GM19467 (cell line): ENCODE results near the gene LRRC75A.
"Not testable (repeated sequence)": the region's sequence is repeated elsewhere in the genome, so short reads cannot be mapped to it uniquely, and the experiment has no call there.

Experiments
- ATAC-seq: cut with Tn5 transposase; IDR thresholded peaks from one replicate; pipeline ENCODE4 v1.9.1; 2021; ENCODE audit warnings: mild to moderate bottlenecking, moderate library complexity; ENCODE audit not compliant: unreplicated experiment

LRRC75A gene, protein sequence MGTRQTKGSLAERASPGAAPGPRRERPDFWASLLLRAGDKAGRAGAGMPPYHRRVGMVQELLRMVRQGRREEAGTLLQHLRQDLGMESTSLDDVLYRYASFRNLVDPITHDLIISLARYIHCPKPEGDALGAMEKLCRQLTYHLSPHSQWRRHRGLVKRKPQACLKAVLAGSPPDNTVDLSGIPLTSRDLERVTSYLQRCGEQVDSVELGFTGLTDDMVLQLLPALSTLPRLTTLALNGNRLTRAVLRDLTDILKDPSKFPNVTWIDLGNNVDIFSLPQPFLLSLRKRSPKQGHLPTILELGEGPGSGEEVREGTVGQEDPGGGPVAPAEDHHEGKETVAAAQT

DNA sequence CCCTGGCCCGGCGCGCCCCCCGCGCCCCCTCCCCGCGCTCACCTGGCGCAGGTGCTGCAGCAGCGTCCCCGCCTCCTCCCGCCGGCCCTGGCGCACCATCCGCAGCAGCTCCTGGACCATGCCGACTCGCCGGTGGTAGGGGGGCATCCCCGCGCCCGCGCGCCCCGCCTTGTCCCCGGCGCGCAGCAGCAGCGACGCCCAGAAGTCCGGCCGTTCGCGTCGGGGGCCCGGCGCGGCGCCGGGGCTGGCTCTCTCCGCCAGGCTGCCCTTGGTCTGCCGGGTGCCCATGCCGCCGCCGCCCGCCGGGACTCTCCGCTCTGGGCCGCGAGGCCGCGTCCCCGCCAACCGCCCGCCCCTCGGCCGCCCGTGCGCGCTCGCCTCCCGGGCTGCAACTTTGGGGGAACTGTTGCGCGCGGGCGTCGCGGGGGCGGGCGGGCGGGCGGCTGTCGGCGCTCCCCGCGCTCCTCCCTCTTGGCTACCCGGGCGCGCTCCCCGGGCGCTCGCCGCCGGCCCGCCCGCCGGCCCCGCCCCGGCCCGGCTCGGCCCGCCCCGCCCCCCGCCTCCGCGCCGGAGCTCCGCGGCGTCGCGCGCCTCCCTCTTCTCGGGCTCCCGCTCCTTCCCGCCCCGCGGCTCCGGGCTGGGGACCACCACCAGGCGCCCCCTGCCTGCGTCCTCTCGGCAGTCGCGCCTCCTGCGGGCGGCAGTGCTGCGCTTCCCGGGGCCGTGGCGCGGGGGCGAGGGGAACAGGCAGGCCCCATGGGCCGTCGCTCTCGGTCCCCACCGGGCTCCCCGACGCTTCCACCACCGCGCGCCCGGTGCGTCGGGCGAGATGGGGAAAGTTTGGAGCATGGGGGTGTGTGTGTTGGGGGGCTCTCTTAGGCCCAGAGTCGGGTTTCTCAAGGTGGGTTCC, at the start of gene LRRC75A:
Gene LRRC75A (minus strand): TSS at position 491 of the 910 bp plus-strand sequence. CDS start 203 bp downstream, at position 288.
- ATAC-seq = no peak

- no peak for ATAC-seq
These were observed 45.1 kb upstream of the LRRC75A start for GRCh38 chr17:16537130-16537458.

- no peak for ATAC-seq
These were observed 42.2 kb upstream of the LRRC75A start for GRCh38 chr17:16534236-16534635.

- no peak for ATAC-seq
These were observed 37.9 kb upstream of the LRRC75A start for GRCh38 chr17:16529906-16530305.

- no peak for ATAC-seq
These were observed 35.3 kb upstream of the LRRC75A start for GRCh38 chr17:16527298-16527697.

GRCh38 chr17:16525556-16525955, 33.6 kb upstream of the LRRC75A start:
- not testable (repeated sequence) for ATAC-seq

- ATAC-seq = peak; percentile 75
These were observed 29.2 kb upstream of the LRRC75A start for GRCh38 chr17:16521070-16521727.

DNA sequence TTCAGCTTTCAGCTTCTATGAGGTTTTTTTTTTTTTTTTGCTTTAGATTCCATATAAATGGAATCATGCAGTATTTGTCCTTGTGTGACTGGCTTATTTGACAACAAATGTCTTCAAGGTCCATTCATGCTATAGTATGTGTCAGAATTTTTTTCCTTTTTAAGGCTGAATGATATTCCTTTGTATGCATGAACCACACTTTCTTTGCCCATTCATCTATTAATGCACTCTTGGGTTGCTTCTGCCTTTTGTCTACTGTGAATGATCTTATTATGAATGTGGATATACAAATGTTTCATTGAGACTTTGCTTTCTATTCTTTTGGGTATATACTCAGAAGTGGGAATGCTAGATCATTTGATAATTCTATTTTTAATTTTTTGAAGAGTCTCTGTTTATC, 27.0 kb upstream of the LRRC75A start:
- ATAC-seq = no peak

DNA sequence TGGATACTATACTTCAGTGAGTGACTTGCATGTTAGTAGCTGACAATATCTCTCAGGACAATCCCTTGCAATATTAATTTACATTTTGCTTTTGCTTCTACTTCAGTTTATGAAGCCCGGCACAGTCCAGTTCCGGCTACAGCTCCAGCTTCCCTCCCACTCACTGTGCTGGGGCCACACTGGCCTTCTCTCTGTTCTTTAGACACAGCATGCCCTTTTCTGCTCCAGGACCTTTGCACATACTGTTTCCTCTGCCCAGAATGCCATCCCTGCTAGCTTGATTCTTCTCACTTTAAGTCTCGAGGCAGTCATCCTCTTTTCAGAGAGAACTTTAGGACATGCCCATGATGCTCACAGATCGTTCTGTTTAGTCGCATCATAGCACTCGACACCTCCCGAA, 25.5 kb upstream of the LRRC75A start:
- no peak for ATAC-seq

DNA sequence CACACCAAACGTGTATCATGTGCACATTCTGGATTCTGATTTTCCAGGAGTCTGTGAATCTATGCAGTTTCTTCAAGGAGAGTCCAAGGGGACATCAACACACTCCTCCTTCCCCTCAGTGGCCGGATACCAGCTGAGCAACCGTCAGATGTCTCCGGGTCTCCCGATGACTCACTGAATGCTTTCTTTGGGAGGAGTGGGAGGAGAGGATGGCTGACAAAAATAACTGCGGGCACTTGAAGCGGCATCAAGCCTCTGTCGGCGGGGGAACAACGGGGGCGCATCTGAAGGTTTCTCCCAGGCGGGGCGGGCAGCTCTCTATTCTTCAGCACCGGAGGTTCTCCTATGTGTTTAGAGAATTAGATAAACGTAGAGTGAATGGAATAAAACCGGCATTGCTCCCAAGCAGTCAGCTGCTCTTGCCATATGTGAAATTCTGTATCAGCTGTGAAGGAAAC, 24.6 kb upstream of the LRRC75A start:
- no peak for ATAC-seq

- no peak for ATAC-seq
These were observed 23.9 kb upstream of the LRRC75A start for GRCh38 chr17:16515933-16516332.

DNA sequence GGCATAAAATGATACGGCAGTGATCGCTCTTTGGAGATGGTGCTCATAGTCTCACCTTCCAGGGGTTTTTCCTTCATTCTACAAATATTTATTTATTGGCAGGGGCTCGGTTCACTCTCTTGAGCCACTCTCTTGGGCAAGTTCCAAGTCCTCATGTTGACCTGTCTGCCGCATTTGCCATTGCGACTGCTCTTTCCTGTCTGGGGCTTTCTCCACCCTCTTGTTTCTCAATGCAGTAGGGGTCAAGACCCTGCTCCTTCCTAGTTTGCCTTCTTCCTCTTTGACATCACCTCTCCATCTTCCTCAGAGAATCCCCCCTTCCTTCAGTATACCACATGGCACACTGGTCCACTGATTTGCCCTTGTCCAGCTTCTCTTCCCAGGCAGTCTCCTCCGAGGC, 21.9 kb upstream of the LRRC75A start:
- ATAC-seq = no peak

GRCh38 chr17:16512011-16512410, 20.0 kb upstream of the LRRC75A start:
- ATAC-seq = no peak

DNA sequence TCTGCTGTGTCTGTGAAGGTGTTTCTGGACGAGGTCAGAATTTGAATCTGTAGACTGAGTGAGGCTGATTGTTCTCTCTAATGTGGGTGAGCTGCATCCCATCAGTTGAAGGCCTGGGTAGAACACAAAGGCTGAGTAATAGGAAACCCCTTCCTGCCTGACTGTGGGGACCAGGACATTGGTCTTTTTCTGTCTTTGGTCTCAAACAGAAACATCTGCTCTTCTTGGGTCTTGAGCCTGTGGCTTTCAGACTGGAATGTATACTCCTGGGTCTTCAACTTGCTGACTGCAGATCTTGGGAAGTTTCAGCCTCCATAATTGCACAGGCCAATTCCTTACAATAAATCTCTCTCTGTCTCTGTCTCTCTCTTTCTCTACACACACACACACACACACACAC, 19.6 kb upstream of the LRRC75A start:
- no peak for ATAC-seq

- no peak for ATAC-seq
These were observed 16.0 kb upstream of the LRRC75A start for GRCh38 chr17:16507918-16508533.

DNA sequence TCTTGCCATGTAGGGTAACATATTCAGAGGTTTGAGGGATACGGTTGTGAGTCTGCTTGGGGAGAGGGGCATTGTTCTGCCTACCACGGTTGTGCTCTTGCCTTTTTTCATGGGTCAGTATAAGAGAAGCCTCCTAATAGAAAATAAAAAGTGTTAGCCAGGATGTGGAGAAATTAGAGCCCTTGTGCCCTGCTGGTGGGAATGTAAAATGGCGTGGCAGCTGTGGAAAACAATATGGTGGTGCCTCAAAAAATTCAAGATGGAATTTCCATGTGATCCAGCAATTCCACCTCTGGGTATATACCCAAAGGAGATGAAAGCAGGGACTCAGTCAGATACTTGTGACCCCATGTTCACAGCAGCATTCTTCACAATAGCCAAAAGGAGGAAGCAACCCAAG, 14.2 kb upstream of the LRRC75A start:
- ATAC-seq = no peak

- no peak for ATAC-seq
These were observed 13.0 kb upstream of the LRRC75A start for GRCh38 chr17:16504984-16505383.

DNA sequence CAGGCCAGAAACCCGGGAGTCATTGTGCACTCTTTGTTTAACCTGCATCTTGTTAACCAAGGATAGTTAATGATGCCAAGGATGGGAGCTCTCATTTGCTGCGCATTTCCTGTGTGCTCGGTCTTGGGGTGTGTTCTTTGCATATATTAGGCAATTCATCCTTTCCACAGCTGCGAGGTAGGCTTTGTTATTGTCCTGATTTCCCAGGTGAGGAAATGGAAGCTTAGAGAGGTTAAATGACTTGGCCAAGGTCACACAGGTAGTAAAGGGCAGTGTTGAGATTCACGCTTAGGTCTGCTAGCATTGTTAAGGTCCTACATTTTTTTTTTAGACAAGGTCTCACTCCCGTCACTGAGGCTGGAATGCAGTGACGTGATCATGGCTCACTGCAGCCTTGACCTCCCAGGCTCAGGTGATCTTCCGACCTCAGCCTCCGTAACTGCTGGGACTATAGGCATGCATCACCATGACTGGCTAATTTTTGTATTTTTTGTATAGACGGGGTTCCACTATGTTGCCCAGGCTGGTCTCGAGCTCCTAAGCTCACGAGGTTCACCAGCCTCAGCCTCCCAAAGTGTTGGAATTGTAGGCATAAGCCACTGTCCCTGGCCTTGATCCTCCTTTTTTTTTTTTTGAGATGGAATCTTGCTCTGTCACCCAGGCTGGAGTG, 5.0 kb upstream of the LRRC75A start:
- no peak for ATAC-seq

GRCh38 chr17:16495980-16496819, 4.2 kb upstream of the LRRC75A start:
- no peak for ATAC-seq

- no peak for ATAC-seq
These were observed 3.6 kb upstream of the LRRC75A start for GRCh38 chr17:16495561-16495960.
